ENCODE measurements around the gene EIF6. TPM values are rescaled to one million over a fixed set of nuclear protein-coding genes. Genes with fewer than 3 reads are reported as not detected.
"Not testable (repeated sequence)": the region's sequence is repeated elsewhere in the genome, so short reads cannot be mapped to it uniquely, and the experiment has no call there.

Gene EIF6
- polyA plus RNA-seq, 3 donors: 70.7 to 117 (median 71.9) TPM

GRCh38 chr20:35270021-35270902 is 14.3 kb downstream of the EIF6 start:
- WGBS, 3 donors: 82 to 90% (median 88%) methylated on average over 19 of the region's 19 CpGs
- H3K27ac ChIP-seq (ENCODE audit: low read depth, low read length): no peak overlapping the region

- WGBS, 3 donors: 44 to 58% (median 56%) methylated on average over 14 of the region's 14 CpGs
- H3K27ac ChIP-seq (ENCODE audit: low read depth, low read length): no peak overlapping the region
Observed at GRCh38 chr20:35269055-35269781, 15.4 kb downstream of the EIF6 start.

- 88 to 95% (median 89%) methylated on average over 16 of the region's 16 CpGs for WGBS, 3 donors
- no peak overlapping the region for H3K27ac ChIP-seq (ENCODE audit: low read depth, low read length)
Observed at GRCh38 chr20:35267092-35267491, 17.5 kb downstream of the EIF6 start.

- H3K27ac ChIP-seq (ENCODE audit: low read depth, low read length): no peak overlapping the region
- WGBS, 3 donors: 60 to 77% (median 70%) methylated on average over 1 of the region's 1 CpG
Observed at GRCh38 chr20:35264755-35265154, 19.8 kb downstream of the EIF6 start.

GRCh38 chr20:35263532-35264341 is 20.8 kb downstream of the EIF6 start:
- no peak overlapping the region for H3K27ac ChIP-seq (ENCODE audit: low read depth, low read length)
- WGBS, 3 donors: 56 to 77% (median 67%) methylated on average over 17 of the region's 17 CpGs

GRCh38 chr20:35262731-35263531 is 21.6 kb downstream of the EIF6 start:
- H3K27ac ChIP-seq (ENCODE audit: low read depth, low read length): not testable (repeated sequence)
- 62 to 70% (median 64%) methylated on average over 5 of the region's 8 CpGs for WGBS, 3 donors

- 63 to 78% (median 74%) methylated on average over 7 of the region's 10 CpGs for WGBS, 3 donors
- not testable (repeated sequence) for H3K27ac ChIP-seq (ENCODE audit: low read depth, low read length)
Observed at GRCh38 chr20:35262321-35262720, 22.3 kb downstream of the EIF6 start.

- WGBS, 3 donors: 86 to 99% (median 86%) methylated on average over 6 of the region's 6 CpGs
- H3K27ac ChIP-seq (ENCODE audit: low read depth, low read length): no peak overlapping the region
Observed at GRCh38 chr20:35260426-35260825, 24.1 kb downstream of the EIF6 start.

- WGBS, 3 donors: 36 to 67% (median 63%) methylated on average over 8 of the region's 8 CpGs
- no peak overlapping the region for H3K27ac ChIP-seq (ENCODE audit: low read depth, low read length)
Observed at GRCh38 chr20:35257175-35257909, 27.2 kb downstream of the EIF6 start.

- H3K27ac ChIP-seq (ENCODE audit: low read depth, low read length): no peak overlapping the region
- WGBS, 3 donors: 88 to 91% (median 90%) methylated on average over 12 of the region's 12 CpGs
Observed at GRCh38 chr20:35254448-35254999, 30.0 kb downstream of the EIF6 start.

GRCh38 chr20:35253010-35253409 is 31.6 kb downstream of the EIF6 start:
- 72 to 81% (median 73%) methylated on average over 3 of the region's 3 CpGs for WGBS, 3 donors

GRCh38 chr20:35252598-35252997 is 32.0 kb downstream of the EIF6 start:
- WGBS, 3 donors: 93 to 100% (median 93%) methylated on average over 2 of the region's 2 CpGs
- H3K27ac ChIP-seq (ENCODE audit: low read depth, low read length): not testable (repeated sequence)

More at GRCh38 chr20:35253010-35253409, 31.6 kb downstream of the EIF6 start:
- H3K27ac ChIP-seq (ENCODE audit: low read depth, low read length): no peak overlapping the region

GRCh38 chr20:35252037-35252461 is 32.5 kb downstream of the EIF6 start:
- 53 to 71% (median 55%) methylated on average over 2 of the region's 2 CpGs for WGBS, 3 donors
- H3K27ac ChIP-seq (ENCODE audit: low read depth, low read length): no peak overlapping the region

GRCh38 chr20:35251613-35251940 is 33.0 kb downstream of the EIF6 start:
- no peak overlapping the region for H3K27ac ChIP-seq (ENCODE audit: low read depth, low read length)
- WGBS, 3 donors: 89 to 96% (median 92%) methylated on average over 2 of the region's 2 CpGs

- H3K27ac ChIP-seq (ENCODE audit: low read depth, low read length): no peak overlapping the region
- WGBS, 3 donors: 82 to 89% (median 85%) methylated on average over 9 of the region's 9 CpGs
Observed at GRCh38 chr20:35248641-35249475, 35.7 kb downstream of the EIF6 start.

GRCh38 chr20:35246723-35247122 is 37.8 kb downstream of the EIF6 start:
- WGBS, 3 donors: 92% methylated on average over 12 of the region's 12 CpGs
- no peak overlapping the region for H3K27ac ChIP-seq (ENCODE audit: low read depth, low read length)
